ENCODE data around the gene LLCFC1. TPM values are rescaled to one million over a fixed set of nuclear protein-coding genes. Genes with fewer than 3 reads are reported as not detected.
A peak's percentile ranks its signal among the peaks of the same experiment; 100 is the strongest.

The LLCFC1 gene
- total and polyA plus RNA-seq, 12 donors, result not detected

- Histone ChIP-seq H3K4me3 (no peak overlapping the region), H3K27ac (no peak overlapping the region), H3K4me1 (no peaks in the 10 kb centered on the region), H3K27me3 (peaks cover 0 to 13% (median 0%) of the 10 kb centered on the region in 7 donors), H3K36me3 (no peaks in the 10 kb centered on the region), H3K9me3 (no peaks in the 10 kb centered on the region)
- WGBS, 2 donors, result 64 to 73% methylated on average over 12 of the region's 12 CpGs
- no peak for TF ChIP-seq CTCF (IDR thresholded peaks at IDR 0.05)
- intact Hi-C loops (cut with DNase I), result no loop called here
- ATAC-seq, result no peak
- DNase-seq, result no peak
Observed at GRCh38 chr7:142934056-142934455, 5.2 kb upstream of the LLCFC1 start.

- TF ChIP-seq CTCF (IDR thresholded peaks at IDR 0.05), result no peak
- Histone ChIP-seq H3K27me3 (peaks cover 0 to 13% (median 0%) of the 10 kb centered on the region in 7 donors), H3K4me1 (peaks cover 0 to 7% (median 0%) of the 10 kb centered on the region in 9 donors), H3K27ac (no peak overlapping the region), H3K36me3 (no peaks in the 10 kb centered on the region), H3K4me3 (no peak overlapping the region), H3K9me3 (no peaks in the 10 kb centered on the region)
- 85 to 86% methylated on average over 12 of the region's 12 CpGs for WGBS, 2 donors
- ATAC-seq (no peak), DNase-seq (no peak)
- intact Hi-C loops (cut with DNase I), result no loop called here
Observed at GRCh38 chr7:142935941-142936565, 3.2 kb upstream of the LLCFC1 start.

- Histone ChIP-seq H3K36me3 (no peaks in the 10 kb centered on the region), H3K27me3 (peaks cover 0 to 12% (median 0%) of the 10 kb centered on the region in 7 donors), H3K27ac (no peak overlapping the region), H3K4me1 (peaks cover 0 to 10% (median 0%) of the 10 kb centered on the region in 9 donors), H3K9me3 (no peaks in the 10 kb centered on the region), H3K4me3 (no peak overlapping the region)
- 96 to 97% methylated on average over 4 of the region's 4 CpGs for WGBS, 2 donors
- no peak for DNase-seq
- intact Hi-C loops (cut with DNase I), result no loop called here
- TF ChIP-seq CTCF (IDR thresholded peaks at IDR 0.05), result no peak
- no peak for ATAC-seq
Observed at GRCh38 chr7:142938611-142939010, 673 bp upstream of the LLCFC1 start.

GRCh38 chr7:142940966-142941535, 1.8 kb downstream of the LLCFC1 start:
- TF ChIP-seq CTCF (IDR thresholded peaks at IDR 0.05), result no peak
- WGBS, 2 donors, result 29 to 37% methylated on average over 10 of the region's 10 CpGs

More at GRCh38 chr7:142940966-142941535, 1.8 kb downstream of the LLCFC1 start:
- H3K36me3 ChIP-seq, result no peaks in the 10 kb centered on the region
- H3K4me3 ChIP-seq, result no peak overlapping the region
- ATAC-seq, result peak in 1 of 8 donors; percentile 21
- peaks cover 0 to 10% (median 0%) of the 10 kb centered on the region in 9 donors for H3K4me1 ChIP-seq
- no peak for DNase-seq
- H3K27me3 ChIP-seq, result peaks cover 0 to 6% (median 0%) of the 10 kb centered on the region in 7 donors
- no peak overlapping the region for H3K27ac ChIP-seq
- no peaks in the 10 kb centered on the region for H3K9me3 ChIP-seq
- intact Hi-C loops (cut with DNase I), result no loop called here
